NCI-H226 (cell line): ENCODE data around the gene C9orf72.
A peak's percentile ranks its signal among the peaks of the same experiment; 100 is the strongest.
"Not testable (repeated sequence)": the region's sequence is repeated elsewhere in the genome, so short reads cannot be mapped to it uniquely, and the experiment has no call there.

Experiments
- DNase-seq: peaks from one replicate; pipeline ENCODE4 v3.0.0-alpha.2; 2015

The C9orf72 gene

GRCh38 chr9:27510780-27511179, 62.5 kb downstream of the C9orf72 start:
- DNase-seq, result no peak

DNA sequence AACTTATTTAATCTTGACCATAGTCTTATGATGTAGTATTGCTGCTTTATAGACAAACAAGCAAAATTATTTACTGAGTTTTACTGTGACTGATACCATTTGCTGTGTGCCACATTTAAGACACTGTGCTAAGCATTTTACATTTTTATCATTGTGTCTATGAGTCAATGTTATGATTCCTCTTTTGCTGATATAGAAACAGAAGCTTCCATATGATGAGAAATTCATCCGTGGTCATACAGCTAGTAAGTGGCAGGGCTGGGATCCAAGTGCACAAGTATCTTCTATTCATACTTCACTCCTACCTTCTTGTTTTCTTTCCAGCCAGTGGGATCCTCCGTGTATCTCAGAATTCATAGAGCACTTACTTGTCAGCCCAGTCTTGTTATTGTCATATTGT, 66.3 kb downstream of the C9orf72 start:
- DNase-seq, result no peak

GRCh38 chr9:27505744-27506161, 67.5 kb downstream of the C9orf72 start:
- no peak for DNase-seq

- no peak for DNase-seq
Observed at GRCh38 chr9:27504259-27504658, 69.0 kb downstream of the C9orf72 start.

- DNase-seq, result no peak
Observed at GRCh38 chr9:27503623-27504022, 69.7 kb downstream of the C9orf72 start.

- DNase-seq, result not testable (repeated sequence)
Observed at GRCh38 chr9:27500902-27501301, 72.4 kb downstream of the C9orf72 start.

- DNase-seq, result peak; percentile 7
Observed at GRCh38 chr9:27499451-27499850, 73.8 kb downstream of the C9orf72 start.

GRCh38 chr9:27497883-27498417, 75.3 kb downstream of the C9orf72 start:
- no peak for DNase-seq
